HFF-Myc (cell line): ENCODE data around the gene SGCD.

Experiments
- DNase-seq: peaks from one replicate; pipeline ENCODE4 v3.0.0-alpha.2; 2011; ENCODE audit warnings: low read depth; ENCODE audit errors: extremely low read depth
- H3K4me3 ChIP-seq: replicated peaks from 2 replicates; pipeline ENCODE4 v1.5.1; 2011; ENCODE audit warnings: low read depth, mild to moderate bottlenecking, control low read depth, low read length
- CTCF ChIP-seq: IDR thresholded peaks from 2 replicates; pipeline ENCODE4 v1.5.1; 2012; ENCODE audit warnings: mild to moderate bottlenecking, low read depth, low read length, control low read depth; ENCODE audit errors: missing control alignments

The SGCD gene

GRCh38 chr5:156326718-156327259 lies at the start of gene SGCD:
SGCD (plus strand) TSS chr5:156327164.
- DNase-seq: peak; percentile 88
- H3K4me3 ChIP-seq: peak within 1 kb of the TSS; percentile 60

GRCh38 chr5:156277290-156277689 lies 49.7 kb upstream of the SGCD start:
- H3K4me3 ChIP-seq: no peak overlapping the region
- DNase-seq: no peak
- TF ChIP-seq CTCF: no peak

More at GRCh38 chr5:156326718-156327259, at the start of gene SGCD:
- peak; percentile 18 for TF ChIP-seq CTCF

- no peak overlapping the region for H3K4me3 ChIP-seq
- no peak for DNase-seq
- TF ChIP-seq CTCF: no peak
These were observed 31.5 kb upstream of the SGCD start for GRCh38 chr5:156295431-156295830.

GRCh38 chr5:156310115-156310514 lies 16.8 kb upstream of the SGCD start:
- no peak for DNase-seq
- TF ChIP-seq CTCF: no peak

GRCh38 chr5:156312897-156313694 lies 13.9 kb upstream of the SGCD start:
- no peak overlapping the region for H3K4me3 ChIP-seq
- no peak for DNase-seq
- TF ChIP-seq CTCF: no peak

More at GRCh38 chr5:156310115-156310514, 16.8 kb upstream of the SGCD start:
- H3K4me3 ChIP-seq: no peak overlapping the region

- TF ChIP-seq CTCF: no peak
- no peak for DNase-seq
- no peak overlapping the region for H3K4me3 ChIP-seq
These were observed 12.5 kb upstream of the SGCD start for GRCh38 chr5:156314416-156314815.
